SU-DHL-6 (cell line): Measurements from ENCODE around the gene OR9Q1.

Source experiments
- EZH2phosphoT487 ChIP-seq: fragments of 200-600 bp; sonication (generic), shearing (Covaris generic); conservative IDR thresholded peaks from 2 replicates; pipeline ENCODE4 v1.6.1; 2018; ENCODE audit warnings: mild to moderate bottlenecking, antibody characterized with exemption, low read length, moderate library complexity, mixed read lengths
- TF ChIP-seq, protein P1 (sequence below): fragments of 200-600 bp; sonication (generic); IDR thresholded peaks from one replicate; pipeline ENCODE4 v1.5.1; 2017; ENCODE audit warnings: antibody characterized with exemption, mild to moderate bottlenecking, low read length, moderate library complexity; ENCODE audit not compliant: insufficient read depth, poor library complexity, severe bottlenecking

DNA sequence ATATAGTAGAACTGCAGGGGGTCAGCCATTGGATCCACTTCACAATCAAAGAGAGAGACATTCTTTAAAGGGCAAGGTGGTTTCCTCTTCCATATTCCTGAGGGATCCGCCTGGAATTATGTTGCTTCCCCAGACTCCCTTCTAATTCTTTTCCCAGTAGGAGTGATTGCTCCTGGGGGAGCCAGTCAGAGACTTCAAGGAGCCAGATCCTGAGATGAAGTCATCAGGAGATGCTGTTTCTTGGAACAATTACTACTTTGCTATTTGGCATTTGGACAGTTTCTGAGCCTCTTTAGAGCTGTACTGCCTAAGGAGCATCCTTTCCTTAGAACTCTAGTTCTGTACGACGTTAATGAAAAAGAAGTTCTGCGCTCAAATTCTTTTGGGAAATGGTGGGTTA, 163.3 kb downstream of the OR9Q1 start:
- TF ChIP-seq, protein P1, sequence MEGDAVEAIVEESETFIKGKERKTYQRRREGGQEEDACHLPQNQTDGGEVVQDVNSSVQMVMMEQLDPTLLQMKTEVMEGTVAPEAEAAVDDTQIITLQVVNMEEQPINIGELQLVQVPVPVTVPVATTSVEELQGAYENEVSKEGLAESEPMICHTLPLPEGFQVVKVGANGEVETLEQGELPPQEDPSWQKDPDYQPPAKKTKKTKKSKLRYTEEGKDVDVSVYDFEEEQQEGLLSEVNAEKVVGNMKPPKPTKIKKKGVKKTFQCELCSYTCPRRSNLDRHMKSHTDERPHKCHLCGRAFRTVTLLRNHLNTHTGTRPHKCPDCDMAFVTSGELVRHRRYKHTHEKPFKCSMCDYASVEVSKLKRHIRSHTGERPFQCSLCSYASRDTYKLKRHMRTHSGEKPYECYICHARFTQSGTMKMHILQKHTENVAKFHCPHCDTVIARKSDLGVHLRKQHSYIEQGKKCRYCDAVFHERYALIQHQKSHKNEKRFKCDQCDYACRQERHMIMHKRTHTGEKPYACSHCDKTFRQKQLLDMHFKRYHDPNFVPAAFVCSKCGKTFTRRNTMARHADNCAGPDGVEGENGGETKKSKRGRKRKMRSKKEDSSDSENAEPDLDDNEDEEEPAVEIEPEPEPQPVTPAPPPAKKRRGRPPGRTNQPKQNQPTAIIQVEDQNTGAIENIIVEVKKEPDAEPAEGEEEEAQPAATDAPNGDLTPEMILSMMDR: no peak
- no peak for TF ChIP-seq EZH2phosphoT487
